HCT116 (cell line): Measurements from ENCODE around the gene LANCL3.

ENCODE experiments used
- ATF3 ChIP-seq: IDR thresholded peaks from 2 replicates; pipeline ENCODE4 v1.6.1; 2012
- CTCF ChIP-seq, 3 experiments: fragments of 200-600 bp in 1 of 3; sonication (generic) in 1 of 3; IDR thresholded peaks in 2 of 3; conservative IDR thresholded peaks in 1 of 3; 2 replicates each; pipeline ENCODE4 v1.5.1; 2012 to 2017; ENCODE audit warnings: low read depth in 2 of 3, low read length in 2 of 3, antibody characterized with exemption in 1 of 3, borderline replicate concordance in 1 of 3, control low read depth in 1 of 3, mild to moderate bottlenecking in 1 of 3, mixed read lengths in 1 of 3, mixed run types in 1 of 3, moderate library complexity in 1 of 3; ENCODE audit not compliant: insufficient read depth in 1 of 3
- JUND ChIP-seq: IDR thresholded peaks from 2 replicates; pipeline ENCODE4 v1.6.1; 2012
- POLR2A ChIP-seq: IDR thresholded peaks from 2 replicates; pipeline ENCODE4 v1.7.0; 2011; ENCODE audit warnings: borderline replicate concordance; ENCODE audit not compliant: insufficient read depth, insufficient read length; ENCODE audit errors: extremely low read depth
- POLR2AphosphoS5 ChIP-seq: IDR thresholded peaks from 2 replicates; pipeline ENCODE4 v1.6.1; 2011; ENCODE audit warnings: mild to moderate bottlenecking, low read depth, low read length, moderate library complexity
- RAD21 ChIP-seq: IDR thresholded peaks from 2 replicates; pipeline ENCODE4 v1.6.1; 2012; ENCODE audit warnings: low read depth, mild to moderate bottlenecking
- SP1 ChIP-seq: IDR thresholded peaks from 2 replicates; pipeline ENCODE4 v1.6.1; 2012; ENCODE audit warnings: low read depth
- SRF ChIP-seq: IDR thresholded peaks from 2 replicates; pipeline ENCODE4 v1.6.1; 2012; ENCODE audit warnings: low read depth
- YY1 ChIP-seq: IDR thresholded peaks from 2 replicates; pipeline ENCODE4 v1.6.1; 2011; ENCODE audit warnings: low read length, low read depth, moderate library complexity, mild to moderate bottlenecking; ENCODE audit not compliant: insufficient replicate concordance; ENCODE audit errors: extremely low read depth

DNA sequence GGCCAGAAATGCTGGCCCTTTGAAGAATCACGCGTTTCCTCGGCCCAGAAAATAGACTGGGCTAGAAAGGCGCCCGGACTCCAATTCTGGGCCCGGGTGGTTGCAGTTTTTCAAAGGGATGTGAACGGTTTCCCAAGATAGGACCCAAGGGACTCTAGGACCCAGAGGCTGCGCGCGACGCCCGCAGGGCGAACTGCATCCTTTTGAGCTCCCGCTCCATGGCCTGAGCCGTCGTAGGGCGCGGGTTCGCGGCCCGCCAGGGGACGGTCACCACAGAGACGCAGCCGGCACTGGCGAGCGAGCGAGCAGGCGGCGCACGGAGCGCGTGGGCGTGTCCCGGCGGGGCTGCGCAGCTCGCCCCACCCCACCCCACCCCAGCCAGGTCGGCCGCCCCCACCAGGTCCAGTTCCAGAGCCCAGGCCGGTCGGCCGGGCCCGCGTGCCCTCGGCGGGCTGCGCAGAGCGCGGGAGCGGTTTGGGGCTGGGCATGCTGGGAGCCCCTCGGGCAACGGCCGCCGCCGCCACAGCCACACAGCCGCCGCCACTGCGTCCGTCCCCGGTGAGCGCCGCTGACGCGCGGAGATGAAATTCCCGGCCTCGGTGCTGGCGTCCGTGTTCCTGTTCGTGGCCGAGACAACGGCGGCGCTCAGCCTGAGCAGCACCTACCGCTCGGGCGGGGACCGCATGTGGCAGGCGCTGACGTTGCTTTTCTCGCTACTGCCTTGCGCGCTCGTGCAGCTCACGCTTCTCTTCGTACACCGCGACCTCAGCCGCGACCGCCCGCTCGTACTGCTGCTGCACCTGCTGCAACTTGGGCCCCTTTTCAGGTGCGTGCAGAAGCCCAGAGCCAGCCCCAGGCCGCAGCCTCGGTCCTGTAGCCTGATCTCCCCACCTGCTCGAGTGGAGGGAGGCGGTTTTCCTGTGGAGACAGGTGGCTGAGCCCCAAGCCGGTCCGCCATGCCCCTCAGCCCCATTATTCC is 114.2 kb downstream of the LANCL3 start, which contains the start of gene XK:
- TF ChIP-seq YY1: no peak
- TF ChIP-seq POLR2AphosphoS5: no peak
- TF ChIP-seq ATF3: no peak
- TF ChIP-seq RAD21: no peak
- peak; percentile 45 for TF ChIP-seq POLR2A
- TF ChIP-seq CTCF (IDR thresholded peaks at IDR 0.05 in 2 of 3, conservative IDR thresholded peaks at IDR 0.05 in 1 of 3; ENCODE audit: borderline replicate concordance in 1 of 3, insufficient read depth in 1 of 3, low read depth in 2 of 3, low read length in 2 of 3): no peak
- no peak for TF ChIP-seq SRF
- no peak for TF ChIP-seq JUND
- 0 out of 2 replicates have a peak, but pooled peaks have one; percentile 45 for TF ChIP-seq SP1
